Fibroblast of lung (primary cell): ENCODE measurements around the gene TMEM259.

ENCODE experiments used
- CTCF ChIP-seq, 2 donors: IDR thresholded peaks in 1 of 2; conservative IDR thresholded peaks in 1 of 2; 1 replicate in 1 of 2; 2 replicates in 1 of 2; pipeline ENCODE4 v1.5.1; 2011 to 2012; ENCODE audit warnings: low read length in 2 of 2, control low read depth in 1 of 2, inconsistent platforms in 1 of 2, low read depth in 1 of 2, mild to moderate bottlenecking in 1 of 2
- EZH2 ChIP-seq: IDR thresholded peaks from 2 replicates; pipeline ENCODE4 v1.5.1; 2012; ENCODE audit warnings: low read length, control low read depth, mild to moderate bottlenecking; ENCODE audit errors: missing control alignments

- TF ChIP-seq CTCF (conservative IDR thresholded peaks at IDR 0.05 in 1 of 2, IDR thresholded peaks at IDR 0.05 in 1 of 2; ENCODE audit: low read depth in 1 of 2, low read length in 2 of 2) (no peak), EZH2 (no peak)
These were observed 1.8 kb downstream of the TMEM259 start for GRCh38 chr19:1018932-1019615.
